ENCODE measurements around the gene RUFY1.
"Not testable (repeated sequence)": the region's sequence is repeated elsewhere in the genome, so short reads cannot be mapped to it uniquely, and the experiment has no call there.

Gene RUFY1

DNA sequence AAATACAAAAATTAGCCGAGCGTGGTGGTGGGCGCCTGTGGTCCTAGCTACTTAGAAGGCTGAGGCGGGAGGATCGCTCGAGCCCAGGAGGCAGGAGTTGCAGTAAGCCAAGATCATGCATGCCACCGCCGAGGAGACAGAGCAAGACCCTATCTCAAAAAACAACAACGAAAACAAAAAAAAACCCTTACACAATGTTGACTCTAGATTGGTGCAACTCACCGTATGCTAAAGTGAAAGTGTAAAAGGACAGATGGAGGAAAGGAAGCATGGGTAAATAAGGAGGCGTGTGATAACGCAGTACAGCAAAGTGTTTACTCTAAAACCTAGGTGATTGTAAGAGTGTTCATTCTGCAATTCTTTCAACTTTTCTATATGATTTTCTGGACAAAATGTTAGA lies 15.9 kb upstream of the RUFY1 start:
- Histone ChIP-seq H3K4me3 (ENCODE audit: insufficient read depth, low read depth, low read length, poor library complexity, severe bottlenecking) (no peak overlapping the region), H3K9me3 (ENCODE audit: control insufficient read depth, low read length) (no peaks in the 10 kb centered on the region), H3K27me3 (replicated peaks; ENCODE audit: control insufficient read depth, insufficient read depth, low read length, poor library complexity, severe bottlenecking) (peaks cover 6% of the 10 kb centered on the region), H3K36me3 (ENCODE audit: control insufficient read depth, insufficient read depth, low read length) (no peaks in the 10 kb centered on the region), H3K27ac (ENCODE audit: insufficient read depth, low read length, poor library complexity, severe bottlenecking) (no peak overlapping the region), H3K4me1 (ENCODE audit: control insufficient read depth, insufficient read depth, low read length, poor library complexity, severe bottlenecking) (peaks cover 4% of the 10 kb centered on the region)
- no peak for DNase-seq

DNA sequence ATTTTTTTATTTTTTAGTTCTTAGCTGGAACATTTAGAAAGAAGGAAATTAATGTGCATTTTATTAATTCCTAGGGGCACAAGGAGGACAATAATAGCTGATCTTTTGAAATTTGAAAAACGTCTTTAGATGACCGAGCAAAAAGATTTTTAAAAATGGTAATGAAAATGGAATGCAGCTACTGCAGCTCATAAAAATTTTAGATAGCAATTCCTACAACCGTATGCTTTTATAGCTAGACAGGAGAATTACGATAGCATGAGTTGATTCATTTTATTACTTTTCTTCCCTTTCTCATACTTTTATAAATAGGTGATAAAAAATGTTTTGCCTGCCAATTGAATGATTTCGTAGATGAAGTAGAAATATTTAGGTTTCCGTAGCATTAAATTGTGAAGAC lies 13.7 kb upstream of the RUFY1 start:
- Histone ChIP-seq H3K36me3 (ENCODE audit: control insufficient read depth, insufficient read depth, low read length) (no peaks in the 10 kb centered on the region), H3K4me3 (ENCODE audit: insufficient read depth, low read depth, low read length, poor library complexity, severe bottlenecking) (no peak overlapping the region), H3K27me3 (replicated peaks; ENCODE audit: control insufficient read depth, insufficient read depth, low read length, poor library complexity, severe bottlenecking) (no peaks in the 10 kb centered on the region), H3K4me1 (ENCODE audit: control insufficient read depth, insufficient read depth, low read length, poor library complexity, severe bottlenecking) (no peaks in the 10 kb centered on the region), H3K9me3 (ENCODE audit: control insufficient read depth, low read length) (no peaks in the 10 kb centered on the region), H3K27ac (ENCODE audit: insufficient read depth, low read length, poor library complexity, severe bottlenecking) (no peak overlapping the region)
- no peak for DNase-seq

DNA sequence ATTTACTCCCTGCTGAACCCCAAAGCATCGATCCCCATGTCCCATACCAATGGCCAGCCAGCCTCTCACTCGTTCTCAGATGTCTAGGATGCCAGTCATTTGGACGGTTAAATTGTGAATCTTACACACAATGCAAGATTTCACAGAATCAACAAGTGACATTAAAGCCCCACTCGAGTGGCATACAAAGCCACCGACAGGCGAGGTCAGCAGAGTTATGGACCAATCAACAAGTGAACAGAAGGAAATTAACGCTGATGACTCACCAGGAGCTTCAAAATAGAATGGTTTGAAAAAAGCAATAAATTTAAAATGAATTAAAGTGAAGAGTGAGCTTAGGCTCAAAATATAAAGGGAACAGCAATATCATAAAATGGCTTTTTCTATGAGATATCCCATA lies 8.2 kb upstream of the RUFY1 start:
- Histone ChIP-seq H3K36me3 (ENCODE audit: control insufficient read depth, insufficient read depth, low read length) (no peaks in the 10 kb centered on the region), H3K4me1 (ENCODE audit: control insufficient read depth, insufficient read depth, low read length, poor library complexity, severe bottlenecking) (no peaks in the 10 kb centered on the region), H3K27me3 (replicated peaks; ENCODE audit: control insufficient read depth, insufficient read depth, low read length, poor library complexity, severe bottlenecking) (no peaks in the 10 kb centered on the region), H3K9me3 (ENCODE audit: control insufficient read depth, low read length) (no peaks in the 10 kb centered on the region), H3K4me3 (ENCODE audit: insufficient read depth, low read depth, low read length, poor library complexity, severe bottlenecking) (no peak overlapping the region), H3K27ac (ENCODE audit: insufficient read depth, low read length, poor library complexity, severe bottlenecking) (no peak overlapping the region)
- no peak for DNase-seq

DNA sequence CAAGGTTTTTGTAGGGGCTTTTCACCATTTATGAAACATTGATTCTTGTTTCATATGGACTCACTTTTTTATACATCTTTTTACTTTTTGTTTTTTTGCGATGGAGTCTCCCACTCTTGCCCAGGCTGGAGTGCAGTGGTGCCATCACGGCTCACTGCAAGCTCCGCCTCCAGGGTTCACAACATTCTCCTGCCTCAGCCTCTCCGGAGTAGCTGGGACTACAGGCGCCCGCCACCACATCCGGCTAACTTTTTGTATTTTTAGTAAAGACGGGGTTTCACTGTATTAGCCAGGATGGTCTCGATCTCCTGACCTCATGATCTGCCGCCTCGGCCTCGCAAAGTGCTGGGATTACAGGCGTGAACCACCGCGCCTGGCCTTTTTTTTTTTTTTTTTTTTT lies 7.1 kb upstream of the RUFY1 start:
- not testable (repeated sequence) for H3K36me3 ChIP-seq (ENCODE audit: control insufficient read depth, insufficient read depth, low read length); H3K27me3 ChIP-seq (replicated peaks; ENCODE audit: control insufficient read depth, insufficient read depth, low read length, poor library complexity, severe bottlenecking); H3K4me1 ChIP-seq (ENCODE audit: control insufficient read depth, insufficient read depth, low read length, poor library complexity, severe bottlenecking); H3K4me3 ChIP-seq (ENCODE audit: insufficient read depth, low read depth, low read length, poor library complexity, severe bottlenecking); DNase-seq; H3K27ac ChIP-seq (ENCODE audit: insufficient read depth, low read length, poor library complexity, severe bottlenecking); H3K9me3 ChIP-seq (ENCODE audit: control insufficient read depth, low read length)

DNA sequence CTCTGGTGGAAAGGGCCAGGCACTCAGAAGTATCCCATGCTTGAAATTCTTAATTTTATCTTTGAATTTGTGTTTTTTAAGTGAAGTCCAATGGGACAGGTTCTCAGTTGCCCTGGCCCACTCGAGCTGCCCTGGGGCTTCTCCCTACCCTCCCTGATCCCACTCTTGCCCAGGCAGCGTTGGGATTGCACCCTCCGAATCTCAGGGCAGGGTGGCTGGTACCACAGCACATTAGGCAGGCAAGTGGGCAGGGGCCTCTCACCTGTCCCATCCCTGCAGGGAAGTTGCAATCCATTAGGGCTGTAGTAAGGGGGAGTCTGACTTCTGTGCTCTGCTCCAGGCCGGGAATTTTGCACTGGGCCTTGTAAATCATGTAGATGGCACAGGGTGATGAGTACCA lies 2.7 kb downstream of the RUFY1 start:
- Histone ChIP-seq H3K9me3 (ENCODE audit: control insufficient read depth, low read length) (no peaks in the 10 kb centered on the region), H3K36me3 (ENCODE audit: control insufficient read depth, insufficient read depth, low read length) (peaks cover 4% of the 10 kb centered on the region), H3K4me3 (ENCODE audit: insufficient read depth, low read depth, low read length, poor library complexity, severe bottlenecking) (no peak overlapping the region), H3K4me1 (ENCODE audit: control insufficient read depth, insufficient read depth, low read length, poor library complexity, severe bottlenecking) (peaks cover 13% of the 10 kb centered on the region), H3K27ac (ENCODE audit: insufficient read depth, low read length, poor library complexity, severe bottlenecking) (no peak overlapping the region), H3K27me3 (replicated peaks; ENCODE audit: control insufficient read depth, insufficient read depth, low read length, poor library complexity, severe bottlenecking) (no peaks in the 10 kb centered on the region)
- DNase-seq, result no peak

DNA sequence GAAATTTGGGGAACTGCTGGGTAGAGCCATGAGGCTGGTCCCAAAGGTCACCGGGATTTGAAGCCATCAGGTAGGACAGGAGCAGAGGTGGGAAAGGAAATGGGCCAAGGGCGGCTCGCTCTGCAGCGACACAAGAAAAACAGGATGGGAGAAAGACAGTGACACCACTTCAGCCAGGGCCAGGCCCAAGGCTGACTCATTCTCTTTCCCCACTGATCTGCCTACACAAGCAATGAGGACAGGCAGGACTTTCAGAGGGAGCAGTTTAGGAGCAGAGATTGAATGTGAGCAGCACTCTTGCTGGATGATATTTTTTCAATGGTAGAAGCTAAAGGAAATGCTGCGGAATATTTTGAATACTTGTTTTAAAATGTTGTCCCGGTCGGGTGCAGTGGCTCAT lies 3.5 kb downstream of the RUFY1 start:
- Histone ChIP-seq H3K4me1 (ENCODE audit: control insufficient read depth, insufficient read depth, low read length, poor library complexity, severe bottlenecking) (peaks cover 13% of the 10 kb centered on the region), H3K4me3 (ENCODE audit: insufficient read depth, low read depth, low read length, poor library complexity, severe bottlenecking) (no peak overlapping the region), H3K27me3 (replicated peaks; ENCODE audit: control insufficient read depth, insufficient read depth, low read length, poor library complexity, severe bottlenecking) (no peaks in the 10 kb centered on the region), H3K36me3 (ENCODE audit: control insufficient read depth, insufficient read depth, low read length) (peaks cover 4% of the 10 kb centered on the region), H3K9me3 (ENCODE audit: control insufficient read depth, low read length) (no peaks in the 10 kb centered on the region), H3K27ac (ENCODE audit: insufficient read depth, low read length, poor library complexity, severe bottlenecking) (no peak overlapping the region)
- no peak for DNase-seq

DNA sequence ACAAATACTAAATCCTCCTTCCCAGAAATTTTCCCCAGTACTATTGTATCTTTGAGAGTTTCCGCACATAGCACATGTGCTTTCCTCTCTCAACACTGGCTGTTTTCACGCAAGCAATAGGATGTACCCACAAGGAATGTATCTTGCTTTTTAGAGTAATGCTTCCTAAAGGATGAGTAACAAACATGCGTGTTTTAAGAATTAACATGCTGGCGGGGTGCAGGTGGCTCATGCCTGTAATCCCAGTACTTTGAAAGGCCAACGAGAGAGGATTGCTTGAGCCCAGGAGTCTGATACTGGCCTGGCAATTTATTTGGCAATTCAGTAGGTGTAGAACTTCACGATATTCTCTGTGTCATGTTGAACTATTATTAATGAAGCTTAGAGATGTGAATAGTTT lies 4.6 kb downstream of the RUFY1 start:
- Histone ChIP-seq H3K4me3 (ENCODE audit: insufficient read depth, low read depth, low read length, poor library complexity, severe bottlenecking) (no peak overlapping the region), H3K27ac (ENCODE audit: insufficient read depth, low read length, poor library complexity, severe bottlenecking) (no peak overlapping the region), H3K4me1 (ENCODE audit: control insufficient read depth, insufficient read depth, low read length, poor library complexity, severe bottlenecking) (peaks cover 10% of the 10 kb centered on the region), H3K9me3 (ENCODE audit: control insufficient read depth, low read length) (no peaks in the 10 kb centered on the region), H3K36me3 (ENCODE audit: control insufficient read depth, insufficient read depth, low read length) (peaks cover 4% of the 10 kb centered on the region), H3K27me3 (replicated peaks; ENCODE audit: control insufficient read depth, insufficient read depth, low read length, poor library complexity, severe bottlenecking) (no peaks in the 10 kb centered on the region)
- DNase-seq, result no peak

DNA sequence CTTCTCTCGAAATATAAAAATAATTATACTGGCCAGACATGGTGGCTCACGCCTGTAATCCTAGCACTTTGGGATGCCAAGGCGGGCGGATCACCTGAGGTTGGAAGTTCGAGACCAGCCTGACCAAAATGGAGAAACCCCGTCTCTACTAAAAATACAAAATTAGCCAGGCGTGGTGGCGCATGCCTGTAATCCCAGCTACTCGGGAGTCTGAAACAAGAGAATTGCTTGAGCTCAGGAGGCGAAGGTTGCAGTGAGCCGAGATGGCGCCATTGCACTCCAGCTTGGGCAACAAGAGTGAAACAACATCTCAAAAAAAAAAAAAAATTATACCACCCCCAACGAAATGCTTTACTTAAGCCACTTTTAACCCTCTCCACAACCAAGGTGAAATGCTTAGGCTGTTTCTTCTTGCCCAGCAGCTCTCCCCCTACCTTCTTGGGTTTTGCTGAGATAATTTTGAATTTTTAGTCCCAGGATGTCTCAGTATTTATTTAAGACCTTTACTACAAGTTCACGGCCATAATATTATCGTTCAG lies 8.0 kb downstream of the RUFY1 start:
- H3K27me3 ChIP-seq (replicated peaks; ENCODE audit: control insufficient read depth, insufficient read depth, low read length, poor library complexity, severe bottlenecking); H3K9me3 ChIP-seq (ENCODE audit: control insufficient read depth, low read length); H3K27ac ChIP-seq (ENCODE audit: insufficient read depth, low read length, poor library complexity, severe bottlenecking); DNase-seq; H3K4me3 ChIP-seq (ENCODE audit: insufficient read depth, low read depth, low read length, poor library complexity, severe bottlenecking); H3K36me3 ChIP-seq (ENCODE audit: control insufficient read depth, insufficient read depth, low read length); H3K4me1 ChIP-seq (ENCODE audit: control insufficient read depth, insufficient read depth, low read length, poor library complexity, severe bottlenecking): not testable (repeated sequence)

DNA sequence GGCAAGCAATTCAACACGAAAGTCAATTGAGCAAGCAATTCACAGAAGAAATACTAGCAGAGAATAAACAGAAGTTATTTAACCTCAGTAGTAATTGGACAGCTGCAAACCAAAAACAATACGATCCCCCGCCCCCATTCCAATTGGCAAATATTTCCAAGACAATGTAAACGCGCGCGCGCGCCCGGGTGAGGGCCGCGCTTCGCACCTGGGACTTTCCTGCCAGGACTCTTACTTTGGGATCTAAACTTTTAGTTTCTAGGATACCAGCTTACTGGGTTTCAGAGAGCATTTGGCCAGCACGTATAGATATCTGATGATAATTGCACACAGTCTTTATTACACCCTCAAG lies 8.6 kb downstream of the RUFY1 start:
- Histone ChIP-seq H3K4me3 (ENCODE audit: insufficient read depth, low read depth, low read length, poor library complexity, severe bottlenecking) (peak overlapping the region; percentile 59), H3K27ac (ENCODE audit: insufficient read depth, low read length, poor library complexity, severe bottlenecking) (peak overlapping the region; percentile 54), H3K36me3 (ENCODE audit: control insufficient read depth, insufficient read depth, low read length) (peaks cover 5% of the 10 kb centered on the region), H3K4me1 (ENCODE audit: control insufficient read depth, insufficient read depth, low read length, poor library complexity, severe bottlenecking) (no peaks in the 10 kb centered on the region), H3K9me3 (ENCODE audit: control insufficient read depth, low read length) (no peaks in the 10 kb centered on the region), H3K27me3 (replicated peaks; ENCODE audit: control insufficient read depth, insufficient read depth, low read length, poor library complexity, severe bottlenecking) (no peaks in the 10 kb centered on the region)
- DNase-seq, result peak in 1 of 3 donors; percentile 4

DNA sequence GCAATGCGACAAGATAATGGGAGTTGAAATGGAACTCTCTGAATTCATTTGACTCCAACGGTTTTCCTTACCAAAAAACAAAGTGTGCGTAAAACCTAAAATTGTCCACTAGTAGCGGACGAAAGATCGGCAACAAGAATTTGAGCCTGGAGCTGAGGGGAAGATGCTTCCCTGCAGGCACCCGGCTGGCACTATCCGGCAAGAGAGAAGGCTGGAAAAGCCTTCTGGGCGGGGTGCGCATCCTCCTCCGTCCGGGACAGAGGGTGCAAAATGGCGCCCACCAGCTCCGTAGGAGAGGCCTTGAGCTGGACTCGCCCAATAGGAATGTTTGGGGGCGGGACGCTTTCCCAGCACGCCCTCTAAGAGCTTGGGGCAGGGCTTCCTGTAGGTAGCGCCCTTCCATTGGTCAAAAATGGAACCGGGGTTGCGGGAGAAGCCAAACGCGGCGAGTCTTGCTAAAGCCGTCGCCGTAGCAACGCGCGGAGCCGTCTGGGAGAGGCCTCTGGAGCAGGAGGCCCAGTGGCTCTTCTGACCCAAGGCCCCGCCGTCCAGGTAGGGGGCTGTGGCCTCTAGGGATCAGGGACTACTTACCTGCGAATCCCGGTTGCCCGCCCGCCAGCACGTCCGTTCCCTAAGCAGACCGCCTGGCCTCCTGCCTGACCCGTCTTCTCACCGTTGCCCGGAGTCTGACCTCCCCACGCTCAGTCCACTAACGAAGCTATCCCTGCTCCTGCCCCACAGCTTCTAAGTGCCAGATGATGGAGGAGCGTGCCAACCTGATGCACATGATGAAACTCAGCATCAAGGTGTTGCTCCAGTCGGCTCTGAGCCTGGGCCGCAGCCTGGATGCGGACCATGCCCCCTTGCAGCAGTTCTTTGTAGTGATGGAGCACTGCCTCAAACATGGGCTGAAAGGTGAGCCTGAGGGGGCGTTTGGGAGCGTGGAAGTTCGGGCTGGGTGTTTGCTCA lies 9.2 kb downstream of the RUFY1 start:
- no peaks in the 10 kb centered on the region for H3K9me3 ChIP-seq (ENCODE audit: control insufficient read depth, low read length)

More for the DNA sequence above, 9.2 kb downstream of the RUFY1 start:
- peaks cover 5% of the 10 kb centered on the region for H3K36me3 ChIP-seq (ENCODE audit: control insufficient read depth, insufficient read depth, low read length)
- no peaks in the 10 kb centered on the region for H3K27me3 ChIP-seq (replicated peaks; ENCODE audit: control insufficient read depth, insufficient read depth, low read length, poor library complexity, severe bottlenecking)
- peak overlapping the region; percentile 59 for H3K4me3 ChIP-seq (ENCODE audit: insufficient read depth, low read depth, low read length, poor library complexity, severe bottlenecking)
- H3K27ac ChIP-seq (ENCODE audit: insufficient read depth, low read length, poor library complexity, severe bottlenecking), result peak overlapping the region; percentile 54
- no peaks in the 10 kb centered on the region for H3K4me1 ChIP-seq (ENCODE audit: control insufficient read depth, insufficient read depth, low read length, poor library complexity, severe bottlenecking)
- peak; percentile 84 to 92 (median 91) for DNase-seq
